ENCODE results near the gene PAK1.

PAK1 gene

GRCh38 chr11:77474684-77475060, 778 bp upstream of the PAK1 start:
- WGBS (ENCODE audit: extremely low coverage, insufficient coverage, low lambda C conversion rate) = no CpG with 5 or more reads among the region's 10 CpGs
- DNase-seq = no peak
- H3K27ac ChIP-seq (ENCODE audit: low read depth, low read length) = no peak overlapping the region
- no peak overlapping the region for H3K23ac ChIP-seq (ENCODE audit: low read length)
- H3K4me1 ChIP-seq (ENCODE audit: control insufficient read depth, low read depth, low read length) = peaks cover 12% of the 10 kb centered on the region
- H3K4me3 ChIP-seq (ENCODE audit: low read length) = peak overlapping the region; percentile 18
- peak overlapping the region; percentile 32 for H3K4me2 ChIP-seq (ENCODE audit: low read length)
- H2AK5ac ChIP-seq (ENCODE audit: low read length) = no peak overlapping the region
- no peak overlapping the region for H4K8ac ChIP-seq (ENCODE audit: low read depth, low read length)
- H3K9ac ChIP-seq (ENCODE audit: low read length) = peak overlapping the region; percentile 20
- no peak overlapping the region for H3K4ac ChIP-seq (ENCODE audit: low read depth, low read length)
- H3K56ac ChIP-seq (ENCODE audit: low read length) = peak overlapping the region; percentile 97
- peak overlapping the region; percentile 1 for H4K5ac ChIP-seq (ENCODE audit: low read length)
- H3K27me3 ChIP-seq (ENCODE audit: insufficient read depth, low read length, poor library complexity) = no peaks in the 10 kb centered on the region
- H2BK120ac ChIP-seq (ENCODE audit: low read depth, low read length) = no peak overlapping the region
- H3K18ac ChIP-seq (ENCODE audit: low read length) = no peak overlapping the region
- no peak overlapping the region for H2BK15ac ChIP-seq (replicated peaks; ENCODE audit: low read depth)
- H3K79me1 ChIP-seq (ENCODE audit: low read length) = peaks cover 3% of the 10 kb centered on the region
- H3K36me3 ChIP-seq (ENCODE audit: control insufficient read depth, insufficient read depth, low read length) = no peaks in the 10 kb centered on the region
- H3K79me2 ChIP-seq (ENCODE audit: control insufficient read depth, insufficient read depth, low read length) = peaks cover 10% of the 10 kb centered on the region
- no peak overlapping the region for H2BK5ac ChIP-seq (ENCODE audit: low read length)

- no peak overlapping the region for H2AK5ac ChIP-seq (ENCODE audit: low read length)
- DNase-seq = peak; percentile 79
- peak overlapping the region; percentile 75 for H2BK120ac ChIP-seq (ENCODE audit: low read depth, low read length)
- H3K4me2 ChIP-seq (ENCODE audit: low read length) = peak overlapping the region; percentile 86
- no peaks in the 10 kb centered on the region for H3K36me3 ChIP-seq (ENCODE audit: control insufficient read depth, insufficient read depth, low read length)
- H3K4me1 ChIP-seq (ENCODE audit: control insufficient read depth, low read depth, low read length) = peaks cover 12% of the 10 kb centered on the region
- H4K8ac ChIP-seq (ENCODE audit: low read depth, low read length) = no peak overlapping the region
- no peak overlapping the region for H2BK15ac ChIP-seq (replicated peaks; ENCODE audit: low read depth)
- peak overlapping the region; percentile 97 for H3K56ac ChIP-seq (ENCODE audit: low read length)
- peak overlapping the region; percentile 66 for H3K4ac ChIP-seq (ENCODE audit: low read depth, low read length)
- peaks cover 3% of the 10 kb centered on the region for H3K79me1 ChIP-seq (ENCODE audit: low read length)
- no CpG with 5 or more reads among the region's 80 CpGs for WGBS (ENCODE audit: extremely low coverage, insufficient coverage, low lambda C conversion rate)
- peak overlapping the region; percentile 96 for H3K4me3 ChIP-seq (ENCODE audit: low read length)
- H2BK5ac ChIP-seq (ENCODE audit: low read length) = peak overlapping the region; percentile 88
- no peaks in the 10 kb centered on the region for H3K27me3 ChIP-seq (ENCODE audit: insufficient read depth, low read length, poor library complexity)
- H4K5ac ChIP-seq (ENCODE audit: low read length) = no peak overlapping the region
- peaks cover 20% of the 10 kb centered on the region for H3K79me2 ChIP-seq (ENCODE audit: control insufficient read depth, insufficient read depth, low read length)
- peak overlapping the region; percentile 85 for H3K27ac ChIP-seq (ENCODE audit: low read depth, low read length)
- H3K18ac ChIP-seq (ENCODE audit: low read length) = peak overlapping the region; percentile 99
- H3K9ac ChIP-seq (ENCODE audit: low read length) = peak overlapping the region; percentile 96
- H3K23ac ChIP-seq (ENCODE audit: low read length) = no peak overlapping the region
These were observed 698 bp downstream of the PAK1 start for GRCh38 chr11:77472991-77473800.

GRCh38 chr11:77471558-77472193, 2.2 kb downstream of the PAK1 start:
- Histone ChIP-seq H3K79me2 (ENCODE audit: control insufficient read depth, insufficient read depth, low read length) (peaks cover 31% of the 10 kb centered on the region), H3K4me3 (ENCODE audit: low read length) (no peak overlapping the region), H3K9ac (ENCODE audit: low read length) (peak overlapping the region; percentile 96), H3K18ac (ENCODE audit: low read length) (peak overlapping the region; percentile 12), H2BK15ac (replicated peaks; ENCODE audit: low read depth) (no peak overlapping the region), H3K36me3 (ENCODE audit: control insufficient read depth, insufficient read depth, low read length) (no peaks in the 10 kb centered on the region), H3K4me1 (ENCODE audit: control insufficient read depth, low read depth, low read length) (peaks cover 14% of the 10 kb centered on the region), H2BK120ac (ENCODE audit: low read depth, low read length) (no peak overlapping the region), H2AK5ac (ENCODE audit: low read length) (peak overlapping the region; percentile 75), H2BK5ac (ENCODE audit: low read length) (peak overlapping the region; percentile 47), H3K79me1 (ENCODE audit: low read length) (peaks cover 3% of the 10 kb centered on the region), H3K23ac (ENCODE audit: low read length) (peak overlapping the region; percentile 67), H3K4me2 (ENCODE audit: low read length) (peak overlapping the region; percentile 65), H3K56ac (ENCODE audit: low read length) (peak overlapping the region; percentile 72), H3K27me3 (ENCODE audit: insufficient read depth, low read length, poor library complexity) (no peaks in the 10 kb centered on the region), H3K27ac (ENCODE audit: low read depth, low read length) (peak overlapping the region; percentile 3), H3K4ac (ENCODE audit: low read depth, low read length) (no peak overlapping the region), H4K8ac (ENCODE audit: low read depth, low read length) (no peak overlapping the region), H4K5ac (ENCODE audit: low read length) (no peak overlapping the region)
- WGBS (ENCODE audit: extremely low coverage, insufficient coverage, low lambda C conversion rate) = no CpG with 5 or more reads among the region's 3 CpGs
- peak; percentile 54 for DNase-seq

GRCh38 chr11:77470971-77471370, 2.9 kb downstream of the PAK1 start:
- Histone ChIP-seq H4K8ac (ENCODE audit: low read depth, low read length) (no peak overlapping the region), H3K56ac (ENCODE audit: low read length) (peak overlapping the region; percentile 72), H3K4ac (ENCODE audit: low read depth, low read length) (no peak overlapping the region), H2AK5ac (ENCODE audit: low read length) (no peak overlapping the region), H2BK15ac (replicated peaks; ENCODE audit: low read depth) (no peak overlapping the region), H2BK120ac (ENCODE audit: low read depth, low read length) (no peak overlapping the region), H3K23ac (ENCODE audit: low read length) (no peak overlapping the region), H3K79me1 (ENCODE audit: low read length) (peaks cover 5% of the 10 kb centered on the region), H3K4me1 (ENCODE audit: control insufficient read depth, low read depth, low read length) (peaks cover 14% of the 10 kb centered on the region), H3K36me3 (ENCODE audit: control insufficient read depth, insufficient read depth, low read length) (no peaks in the 10 kb centered on the region), H3K9ac (ENCODE audit: low read length) (peak overlapping the region; percentile 49), H2BK5ac (ENCODE audit: low read length) (no peak overlapping the region), H4K5ac (ENCODE audit: low read length) (no peak overlapping the region), H3K27ac (ENCODE audit: low read depth, low read length) (peak overlapping the region; percentile 3), H3K79me2 (ENCODE audit: control insufficient read depth, insufficient read depth, low read length) (peaks cover 36% of the 10 kb centered on the region), H3K4me3 (ENCODE audit: low read length) (no peak overlapping the region), H3K27me3 (ENCODE audit: insufficient read depth, low read length, poor library complexity) (no peaks in the 10 kb centered on the region), H3K4me2 (ENCODE audit: low read length) (peak overlapping the region; percentile 28), H3K18ac (ENCODE audit: low read length) (peak overlapping the region; percentile 34)
- DNase-seq = peak; percentile 69
- WGBS (ENCODE audit: extremely low coverage, insufficient coverage, low lambda C conversion rate) = no CpG with 5 or more reads among the region's 5 CpGs

GRCh38 chr11:77470504-77470903, 3.4 kb downstream of the PAK1 start:
- DNase-seq = peak; percentile 32
- Histone ChIP-seq H4K8ac (ENCODE audit: low read depth, low read length) (no peak overlapping the region), H3K36me3 (ENCODE audit: control insufficient read depth, insufficient read depth, low read length) (no peaks in the 10 kb centered on the region), H4K5ac (ENCODE audit: low read length) (no peak overlapping the region), H2BK15ac (replicated peaks; ENCODE audit: low read depth) (peak overlapping the region; percentile 59), H3K79me2 (ENCODE audit: control insufficient read depth, insufficient read depth, low read length) (peaks cover 40% of the 10 kb centered on the region), H3K9ac (ENCODE audit: low read length) (no peak overlapping the region), H3K4ac (ENCODE audit: low read depth, low read length) (peak overlapping the region; percentile 50), H2AK5ac (ENCODE audit: low read length) (no peak overlapping the region), H3K4me2 (ENCODE audit: low read length) (no peak overlapping the region), H3K79me1 (ENCODE audit: low read length) (peaks cover 6% of the 10 kb centered on the region), H2BK120ac (ENCODE audit: low read depth, low read length) (no peak overlapping the region), H3K27ac (ENCODE audit: low read depth, low read length) (peak overlapping the region; percentile 63), H3K4me1 (ENCODE audit: control insufficient read depth, low read depth, low read length) (peaks cover 14% of the 10 kb centered on the region), H2BK5ac (ENCODE audit: low read length) (no peak overlapping the region), H3K18ac (ENCODE audit: low read length) (peak overlapping the region; percentile 34), H3K23ac (ENCODE audit: low read length) (no peak overlapping the region), H3K56ac (ENCODE audit: low read length) (no peak overlapping the region), H3K27me3 (ENCODE audit: insufficient read depth, low read length, poor library complexity) (no peaks in the 10 kb centered on the region), H3K4me3 (ENCODE audit: low read length) (no peak overlapping the region)
- WGBS (ENCODE audit: extremely low coverage, insufficient coverage, low lambda C conversion rate) = no CpG with 5 or more reads among the region's 2 CpGs
